ENCODE data around the gene SLC13A3. TPM values are rescaled to one million over a fixed set of nuclear protein-coding genes. Genes with fewer than 3 reads are reported as not detected.

The SLC13A3 gene
- total RNA-seq, 2 experiments from 2014 or later, result not detected

DNA sequence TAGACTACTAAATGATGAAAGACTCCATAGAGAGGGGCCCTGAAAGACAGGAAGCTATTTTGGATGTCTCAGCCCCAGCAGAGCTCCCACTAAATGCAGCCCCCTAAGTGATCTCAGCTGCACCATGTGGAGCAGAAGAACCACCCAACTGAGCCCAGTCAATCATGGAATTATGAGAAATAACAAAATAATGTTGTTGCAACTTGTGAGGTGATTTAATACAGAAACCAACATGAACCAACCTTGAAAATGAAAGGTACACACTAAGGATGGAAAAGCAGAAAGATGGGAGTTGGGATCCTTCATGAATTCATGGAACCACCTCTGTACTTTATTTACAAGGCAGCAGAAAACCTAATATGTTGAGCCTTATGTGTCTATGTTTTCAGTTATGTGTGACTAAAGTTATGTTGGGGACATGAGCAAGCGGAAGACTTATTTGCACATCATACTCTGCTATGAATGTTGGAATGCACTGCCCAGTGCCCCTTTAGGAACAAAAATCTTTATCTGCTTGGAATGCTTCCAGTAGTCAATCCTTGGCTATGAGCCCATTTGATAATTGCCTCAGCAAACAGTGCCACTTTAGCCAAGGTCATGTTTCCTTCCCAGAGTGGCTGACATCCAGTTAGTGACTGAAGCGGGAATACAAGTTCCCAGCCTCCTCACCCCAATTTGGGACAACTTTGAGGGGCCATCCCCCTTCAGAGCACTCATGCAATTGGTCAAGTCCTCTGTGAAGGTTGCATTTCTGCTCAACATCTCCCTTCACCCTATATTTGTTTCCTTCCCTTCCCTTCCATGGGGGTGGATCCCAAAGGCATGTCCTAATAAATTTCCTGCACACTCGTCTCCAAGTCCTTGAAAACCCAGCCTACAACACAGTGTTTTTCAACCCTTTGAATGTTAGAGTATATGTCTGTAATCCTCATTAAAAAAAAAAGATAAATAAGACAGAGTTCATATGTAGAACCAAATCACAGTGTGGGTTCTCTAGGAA is 19.6 kb upstream of the SLC13A3 start:
- DNase-seq (no peak), ATAC-seq (no peak)
- Mint-ChIP-seq H3K4me1 (ENCODE audit: low read depth) (no peaks in the 10 kb centered on the region), H3K27me3 (no peaks in the 10 kb centered on the region), H3K36me3 (ENCODE audit: low read depth) (peaks cover 11% of the 10 kb centered on the region), H3K27ac (no peak overlapping the region), H3K4me3 (no peak overlapping the region), H3K9me3 (peaks cover 21% of the 10 kb centered on the region)
- CTCF ChIA-PET, result interaction anchor here (0.9 to 1.4 kb wide), 3 partner anchors 9 to 149 kb away, joined by 3 to 7 read pairs (median 3); no protein-coding TSS in a partner anchor
- POLR2A ChIA-PET, result interaction anchor here (0.7 kb wide), 1 partner anchor 24 kb away, joined by 3 read pairs; no protein-coding TSS in a partner anchor
- TF ChIP-seq, protein P1, sequence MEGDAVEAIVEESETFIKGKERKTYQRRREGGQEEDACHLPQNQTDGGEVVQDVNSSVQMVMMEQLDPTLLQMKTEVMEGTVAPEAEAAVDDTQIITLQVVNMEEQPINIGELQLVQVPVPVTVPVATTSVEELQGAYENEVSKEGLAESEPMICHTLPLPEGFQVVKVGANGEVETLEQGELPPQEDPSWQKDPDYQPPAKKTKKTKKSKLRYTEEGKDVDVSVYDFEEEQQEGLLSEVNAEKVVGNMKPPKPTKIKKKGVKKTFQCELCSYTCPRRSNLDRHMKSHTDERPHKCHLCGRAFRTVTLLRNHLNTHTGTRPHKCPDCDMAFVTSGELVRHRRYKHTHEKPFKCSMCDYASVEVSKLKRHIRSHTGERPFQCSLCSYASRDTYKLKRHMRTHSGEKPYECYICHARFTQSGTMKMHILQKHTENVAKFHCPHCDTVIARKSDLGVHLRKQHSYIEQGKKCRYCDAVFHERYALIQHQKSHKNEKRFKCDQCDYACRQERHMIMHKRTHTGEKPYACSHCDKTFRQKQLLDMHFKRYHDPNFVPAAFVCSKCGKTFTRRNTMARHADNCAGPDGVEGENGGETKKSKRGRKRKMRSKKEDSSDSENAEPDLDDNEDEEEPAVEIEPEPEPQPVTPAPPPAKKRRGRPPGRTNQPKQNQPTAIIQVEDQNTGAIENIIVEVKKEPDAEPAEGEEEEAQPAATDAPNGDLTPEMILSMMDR (IDR thresholded peaks at IDR 0.05), result no peak
- intact Hi-C loops (cut with micrococcal nuclease), result no loop called here

DNA sequence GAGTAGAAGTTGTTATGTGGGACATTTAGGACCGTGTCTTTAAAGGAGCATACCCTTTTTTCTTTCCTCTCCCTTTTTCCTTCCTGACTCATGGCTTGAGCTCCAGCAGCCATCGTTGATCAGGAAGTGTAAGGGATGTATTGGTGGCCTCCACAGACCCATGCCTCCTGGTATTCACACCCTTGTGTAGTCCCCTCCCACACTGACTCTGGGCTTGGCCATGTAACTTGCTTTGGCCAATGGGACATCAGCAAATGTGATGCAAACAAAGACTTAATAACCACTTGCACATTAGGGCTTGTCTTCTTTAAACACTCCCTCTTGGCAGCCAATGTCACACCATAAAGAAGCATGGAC is 18.9 kb upstream of the SLC13A3 start:
- no peaks in the 10 kb centered on the region for H3K27me3 Mint-ChIP-seq

DNA sequence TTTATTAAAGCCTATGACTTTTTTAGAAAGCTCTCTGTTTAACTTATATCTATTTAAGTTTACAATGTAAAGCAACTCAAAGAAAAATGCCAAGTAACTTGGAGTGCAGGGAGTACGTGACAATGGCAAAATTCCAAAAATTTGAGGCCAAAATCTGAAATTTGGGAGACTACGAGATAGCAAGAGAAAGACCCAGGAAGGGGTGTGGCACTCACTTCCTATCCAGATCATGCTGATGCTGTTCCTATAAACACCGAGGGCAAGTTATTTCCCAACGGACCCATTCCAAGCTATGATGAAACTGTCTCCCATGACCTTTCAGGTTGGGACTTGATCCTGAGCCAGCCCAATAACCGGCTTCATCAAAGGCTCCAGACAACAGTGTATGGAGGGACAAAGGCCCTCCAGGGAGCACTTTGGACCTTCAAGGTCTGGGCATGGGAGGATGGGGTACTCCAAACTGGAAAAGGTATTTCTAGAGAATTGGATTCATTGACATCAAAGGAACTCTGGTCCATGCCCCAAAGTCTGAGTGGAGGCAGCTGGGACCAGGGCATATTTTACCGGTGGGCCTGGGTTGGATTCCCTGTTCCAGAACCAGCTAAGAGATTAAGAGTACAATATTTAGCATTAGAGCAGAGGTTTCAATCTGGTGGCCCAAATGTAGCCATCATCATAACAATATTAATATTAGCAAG is 15.7 kb upstream of the SLC13A3 start:
- TF ChIP-seq, protein P1 (IDR thresholded peaks at IDR 0.05), result no peak
- Mint-ChIP-seq H3K27ac (no peak overlapping the region), H3K36me3 (ENCODE audit: low read depth) (peaks cover 10% of the 10 kb centered on the region), H3K9me3 (peaks cover 20% of the 10 kb centered on the region), H3K27me3 (no peaks in the 10 kb centered on the region), H3K4me1 (ENCODE audit: low read depth) (no peaks in the 10 kb centered on the region), H3K4me3 (no peak overlapping the region)
- no peak for ATAC-seq
- intact Hi-C loops (cut with micrococcal nuclease), result no loop called here
- no peak for DNase-seq
- CTCF ChIA-PET, result no interaction called here
- POLR2A ChIA-PET, result no interaction called here

More for the DNA sequence above, 18.9 kb upstream of the SLC13A3 start:
- intact Hi-C loops (cut with micrococcal nuclease), result no loop called here
- ChIA-PET POLR2A (no interaction called here), CTCF (interaction anchor here (0.9 to 1.2 kb wide), 2 partner anchors 10 to 149 kb away, joined by 3 read pairs; no protein-coding TSS in a partner anchor)
- TF ChIP-seq, protein P1 (IDR thresholded peaks at IDR 0.05), result no peak
- ATAC-seq, result no peak
- Mint-ChIP-seq H3K36me3 (ENCODE audit: low read depth) (peaks cover 11% of the 10 kb centered on the region), H3K27ac (no peak overlapping the region), H3K4me1 (ENCODE audit: low read depth) (no peaks in the 10 kb centered on the region), H3K4me3 (no peak overlapping the region), H3K9me3 (peaks cover 21% of the 10 kb centered on the region)
- DNase-seq, result no peak

DNA sequence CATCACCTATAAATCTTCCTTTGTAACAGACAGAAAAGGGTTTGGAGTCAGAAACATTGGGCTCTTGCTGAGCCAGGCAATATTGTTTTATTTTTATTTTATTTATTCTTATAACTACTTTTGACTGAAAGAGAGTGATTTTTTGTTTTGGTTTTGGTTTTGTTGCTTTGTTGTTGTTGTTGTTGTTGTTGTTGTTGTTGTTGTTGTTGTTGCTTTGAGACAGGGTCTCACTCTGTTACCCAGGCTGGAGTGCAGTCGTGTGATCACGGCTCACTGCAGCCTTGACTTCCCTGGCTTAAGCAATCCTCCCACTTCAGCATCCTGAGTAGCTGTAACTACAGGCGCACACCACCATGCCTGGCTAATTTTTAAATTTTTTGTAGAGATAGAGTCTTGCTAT is 15.0 kb upstream of the SLC13A3 start:
- CTCF ChIA-PET, result no interaction called here
- Mint-ChIP-seq H3K36me3 (ENCODE audit: low read depth) (peaks cover 4% of the 10 kb centered on the region), H3K27ac (no peak overlapping the region), H3K27me3 (no peaks in the 10 kb centered on the region), H3K9me3 (peaks cover 14% of the 10 kb centered on the region), H3K4me3 (no peak overlapping the region), H3K4me1 (ENCODE audit: low read depth) (no peaks in the 10 kb centered on the region)
- intact Hi-C loops (cut with micrococcal nuclease), result no loop called here
- TF ChIP-seq, protein P1 (IDR thresholded peaks at IDR 0.05), result no peak
- ATAC-seq (no peak), DNase-seq (no peak)
- POLR2A ChIA-PET, result no interaction called here

DNA sequence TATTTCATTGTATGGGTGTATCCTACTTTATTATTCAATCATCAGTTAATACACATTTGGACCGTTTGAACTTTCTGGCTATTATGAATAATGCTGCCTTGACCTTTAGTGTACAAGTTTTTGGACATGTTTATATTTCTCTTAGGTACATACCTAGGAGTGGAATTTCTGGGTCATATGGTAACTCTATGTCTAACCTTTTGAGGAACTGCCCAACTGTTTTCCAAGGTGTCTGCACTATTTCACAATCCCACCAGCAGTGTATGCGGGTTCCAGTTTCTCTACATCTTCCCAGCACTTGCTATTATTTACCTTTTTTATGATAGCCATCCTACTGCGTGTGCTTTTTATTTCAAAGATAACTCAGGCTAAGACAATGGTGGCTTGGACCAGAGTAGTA is 14.3 kb upstream of the SLC13A3 start:
- Mint-ChIP-seq H3K36me3 (ENCODE audit: low read depth) (peaks cover 3% of the 10 kb centered on the region), H3K27me3 (no peaks in the 10 kb centered on the region), H3K27ac (no peak overlapping the region), H3K4me1 (ENCODE audit: low read depth) (no peaks in the 10 kb centered on the region), H3K4me3 (no peak overlapping the region), H3K9me3 (peaks cover 8% of the 10 kb centered on the region)
- intact Hi-C loops (cut with micrococcal nuclease), result no loop called here
- ATAC-seq, result no peak
- TF ChIP-seq, protein P1 (IDR thresholded peaks at IDR 0.05), result no peak
- ChIA-PET CTCF (no interaction called here), POLR2A (no interaction called here)
- DNase-seq, result no peak

All from activated CD8-positive, alpha-beta T cell treated with anti-CD3 and anti-CD28 coated beads for 36 hours (primary cell).